Upper lobe of right lung (tissue), 1 donor: ENCODE results near the gene PCDHGA1. TPM values are rescaled to one million over a fixed set of nuclear protein-coding genes. Genes with fewer than 3 reads are reported as not detected.

ENCODE experiments used
- ATAC-seq: fragments of 200-7000 bp; cut with Tn5 transposase; one replicate; pipeline ENCODE4 v1.9.1; 2020; ENCODE audit warnings: mild to moderate bottlenecking, moderate library complexity
- DNase-seq: peaks from one replicate; pipeline ENCODE4 v3.0.0-alpha.2; 2020
- H3K27ac ChIP-seq: fragments of 200-600 bp; one replicate; pipeline ENCODE4 v1.8.0; 2022
- H3K27me3 ChIP-seq: fragments of 200-600 bp; one replicate; pipeline ENCODE4 v1.8.0; 2022; ENCODE audit warnings: mild to moderate bottlenecking
- H3K36me3 ChIP-seq: fragments of 200-600 bp; one replicate; pipeline ENCODE4 v1.8.0; 2022
- H3K4me1 ChIP-seq: fragments of 200-600 bp; one replicate; pipeline ENCODE4 v1.8.0; 2022
- H3K4me3 ChIP-seq: fragments of 200-600 bp; one replicate; pipeline ENCODE4 v1.8.0; 2022; ENCODE audit warnings: mild to moderate bottlenecking
- H3K9me3 ChIP-seq: fragments of 200-600 bp; one replicate; pipeline ENCODE4 v1.8.0; 2022
- intact Hi-C: fragments of 100-400 bp; cut with DNase I; formaldehyde crosslinking; loops from one replicate; pipeline ENCODE4 v1.11.0; 2022
- total RNA-seq: library from RNA; stranded (reverse); fragmentation: NEBNext Ultra II Directional; extraction: Animal tissue kit (Norgen Biotek cat#: 25700); gene quantifications from one replicate; pipeline ENCODE4 v1.2.1, GENCODE V29; 2021
- TF ChIP-seq, protein P1 (sequence below): fragments of 200-600 bp; IDR thresholded peaks from one replicate; pipeline ENCODE4 v1.8.0; 2022; ENCODE audit warnings: antibody characterized with exemption
- donor health status: DM: no; HTN: yes; CAD: no; lungs with severe emphysema.

The PCDHGA1 gene
- total RNA-seq, 1 donor from 2014 or later: 0.46 TPM

DNA sequence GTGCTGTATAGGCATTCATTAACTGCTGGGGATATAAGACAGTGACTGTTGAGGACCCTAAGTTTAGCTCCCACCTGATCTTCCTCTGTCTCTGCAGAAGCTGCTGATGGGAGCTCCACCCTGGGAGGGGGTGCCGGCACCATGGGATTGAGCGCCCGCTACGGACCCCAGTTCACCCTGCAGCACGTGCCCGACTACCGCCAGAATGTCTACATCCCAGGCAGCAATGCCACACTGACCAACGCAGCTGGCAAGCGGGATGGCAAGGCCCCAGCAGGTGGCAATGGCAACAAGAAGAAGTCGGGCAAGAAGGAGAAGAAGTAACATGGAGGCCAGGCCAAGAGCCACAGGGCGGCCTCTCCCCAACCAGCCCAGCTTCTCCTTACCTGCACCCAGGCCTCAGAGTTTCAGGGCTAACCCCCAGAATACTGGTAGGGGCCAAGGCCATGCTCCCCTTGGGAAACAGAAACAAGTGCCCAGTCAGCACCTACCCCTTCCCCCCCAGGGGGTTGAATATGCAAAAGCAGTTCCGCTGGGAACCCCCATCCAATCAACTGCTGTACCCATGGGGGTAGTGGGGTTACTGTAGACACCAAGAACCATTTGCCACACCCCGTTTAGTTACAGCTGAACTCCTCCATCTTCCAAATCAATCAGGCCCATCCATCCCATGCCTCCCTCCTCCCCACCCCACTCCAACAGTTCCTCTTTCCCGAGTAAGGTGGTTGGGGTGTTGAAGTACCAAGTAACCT lies 180.7 kb downstream of the PCDHGA1 start:
- no peak overlapping the region for H3K4me3 ChIP-seq
- peaks cover 19% of the 10 kb centered on the region for H3K36me3 ChIP-seq
- peaks cover 43% of the 10 kb centered on the region for H3K4me1 ChIP-seq

DNA sequence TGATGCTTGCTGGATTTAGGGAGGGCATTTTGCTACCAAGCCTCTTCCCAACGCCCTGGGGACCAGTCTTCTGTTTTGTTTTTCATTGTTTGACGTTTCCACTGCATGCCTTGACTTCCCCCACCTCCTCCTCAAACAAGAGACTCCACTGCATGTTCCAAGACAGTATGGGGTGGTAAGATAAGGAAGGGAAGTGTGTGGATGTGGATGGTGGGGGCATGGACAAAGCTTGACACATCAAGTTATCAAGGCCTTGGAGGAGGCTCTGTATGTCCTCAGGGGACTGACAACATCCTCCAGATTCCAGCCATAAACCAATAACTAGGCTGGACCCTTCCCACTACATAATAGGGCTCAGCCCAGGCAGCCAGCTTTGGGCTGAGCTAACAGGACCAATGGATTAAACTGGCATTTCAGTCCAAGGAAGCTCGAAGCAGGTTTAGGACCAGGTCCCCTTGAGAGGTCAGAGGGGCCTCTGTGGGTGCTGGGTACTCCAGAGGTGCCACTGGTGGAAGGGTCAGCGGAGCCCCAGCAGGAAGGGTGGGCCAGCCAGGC lies 181.5 kb downstream of the PCDHGA1 start:
- intact Hi-C loops: no loop called here
- no peak overlapping the region for H3K4me3 ChIP-seq
- peaks cover 43% of the 10 kb centered on the region for H3K4me1 ChIP-seq
- DNase-seq: no peak
- no peaks in the 10 kb centered on the region for H3K9me3 ChIP-seq
- TF ChIP-seq, protein P1, sequence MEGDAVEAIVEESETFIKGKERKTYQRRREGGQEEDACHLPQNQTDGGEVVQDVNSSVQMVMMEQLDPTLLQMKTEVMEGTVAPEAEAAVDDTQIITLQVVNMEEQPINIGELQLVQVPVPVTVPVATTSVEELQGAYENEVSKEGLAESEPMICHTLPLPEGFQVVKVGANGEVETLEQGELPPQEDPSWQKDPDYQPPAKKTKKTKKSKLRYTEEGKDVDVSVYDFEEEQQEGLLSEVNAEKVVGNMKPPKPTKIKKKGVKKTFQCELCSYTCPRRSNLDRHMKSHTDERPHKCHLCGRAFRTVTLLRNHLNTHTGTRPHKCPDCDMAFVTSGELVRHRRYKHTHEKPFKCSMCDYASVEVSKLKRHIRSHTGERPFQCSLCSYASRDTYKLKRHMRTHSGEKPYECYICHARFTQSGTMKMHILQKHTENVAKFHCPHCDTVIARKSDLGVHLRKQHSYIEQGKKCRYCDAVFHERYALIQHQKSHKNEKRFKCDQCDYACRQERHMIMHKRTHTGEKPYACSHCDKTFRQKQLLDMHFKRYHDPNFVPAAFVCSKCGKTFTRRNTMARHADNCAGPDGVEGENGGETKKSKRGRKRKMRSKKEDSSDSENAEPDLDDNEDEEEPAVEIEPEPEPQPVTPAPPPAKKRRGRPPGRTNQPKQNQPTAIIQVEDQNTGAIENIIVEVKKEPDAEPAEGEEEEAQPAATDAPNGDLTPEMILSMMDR: no peak
- H3K36me3 ChIP-seq: peaks cover 23% of the 10 kb centered on the region
- peak overlapping the region; percentile 76 for H3K27ac ChIP-seq
- no peak for ATAC-seq
- no peaks in the 10 kb centered on the region for H3K27me3 ChIP-seq

More for the DNA sequence above, 180.7 kb downstream of the PCDHGA1 start:
- no peak for DNase-seq
- no peaks in the 10 kb centered on the region for H3K9me3 ChIP-seq
- H3K27ac ChIP-seq: no peak overlapping the region
- intact Hi-C loops: no loop called here
- no peaks in the 10 kb centered on the region for H3K27me3 ChIP-seq
- no peak for ATAC-seq
- TF ChIP-seq, protein P1: no peak

GRCh38 chr5:141512390-141512910 lies 182.1 kb downstream of the PCDHGA1 start:
- peak; percentile 73 for ATAC-seq
- Histone ChIP-seq H3K36me3 (peaks cover 26% of the 10 kb centered on the region), H3K9me3 (no peaks in the 10 kb centered on the region), H3K4me1 (peaks cover 43% of the 10 kb centered on the region), H3K4me3 (peak overlapping the region; percentile 56), H3K27me3 (no peaks in the 10 kb centered on the region), H3K27ac (peak overlapping the region; percentile 76)
- intact Hi-C loops: no loop called here
- TF ChIP-seq, protein P1: peak; percentile 85
- peak; percentile 91 for DNase-seq

DNA sequence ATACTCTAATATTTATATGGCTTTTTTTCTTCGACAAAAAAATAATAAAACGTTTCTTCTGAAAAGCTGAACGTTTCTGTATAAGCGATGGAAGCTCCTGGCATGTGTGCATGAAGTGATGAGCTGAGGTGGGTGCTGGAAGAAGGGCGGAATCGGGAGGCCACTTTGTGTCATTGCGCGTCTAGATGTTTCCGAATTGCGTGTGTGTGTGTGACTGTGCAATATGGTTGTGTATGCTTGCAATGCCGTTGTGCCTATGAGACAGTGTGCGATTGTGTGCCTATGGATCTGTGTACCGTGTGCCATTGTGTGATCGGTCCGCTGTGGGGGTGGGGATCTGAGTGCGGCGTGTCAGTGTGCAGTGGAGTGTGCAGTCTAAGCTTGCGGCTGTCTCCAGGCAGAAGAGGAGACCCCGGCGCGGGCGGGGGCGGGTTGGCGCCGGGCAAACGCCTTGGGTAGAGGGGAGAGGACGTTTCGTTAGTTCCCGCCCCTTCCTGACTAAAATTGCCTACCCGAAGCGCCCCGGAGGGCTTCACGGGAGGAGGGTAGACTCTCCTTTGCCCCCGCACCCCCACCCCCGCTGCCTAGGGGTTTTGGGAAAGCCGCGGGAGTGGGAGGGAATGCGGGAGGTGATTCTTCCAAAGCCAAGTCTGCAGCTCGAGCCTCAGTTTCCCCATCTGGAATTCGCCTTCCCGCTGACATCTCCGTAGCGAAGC lies 182.8 kb downstream of the PCDHGA1 start:
- Histone ChIP-seq H3K4me3 (peak overlapping the region; percentile 56), H3K9me3 (no peaks in the 10 kb centered on the region), H3K27me3 (no peaks in the 10 kb centered on the region), H3K4me1 (peaks cover 42% of the 10 kb centered on the region), H3K27ac (peak overlapping the region; percentile 76), H3K36me3 (peaks cover 30% of the 10 kb centered on the region)
- DNase-seq: no peak
- intact Hi-C loops: no loop called here
- peak; percentile 21 for ATAC-seq
- TF ChIP-seq, protein P1: no peak

DNA sequence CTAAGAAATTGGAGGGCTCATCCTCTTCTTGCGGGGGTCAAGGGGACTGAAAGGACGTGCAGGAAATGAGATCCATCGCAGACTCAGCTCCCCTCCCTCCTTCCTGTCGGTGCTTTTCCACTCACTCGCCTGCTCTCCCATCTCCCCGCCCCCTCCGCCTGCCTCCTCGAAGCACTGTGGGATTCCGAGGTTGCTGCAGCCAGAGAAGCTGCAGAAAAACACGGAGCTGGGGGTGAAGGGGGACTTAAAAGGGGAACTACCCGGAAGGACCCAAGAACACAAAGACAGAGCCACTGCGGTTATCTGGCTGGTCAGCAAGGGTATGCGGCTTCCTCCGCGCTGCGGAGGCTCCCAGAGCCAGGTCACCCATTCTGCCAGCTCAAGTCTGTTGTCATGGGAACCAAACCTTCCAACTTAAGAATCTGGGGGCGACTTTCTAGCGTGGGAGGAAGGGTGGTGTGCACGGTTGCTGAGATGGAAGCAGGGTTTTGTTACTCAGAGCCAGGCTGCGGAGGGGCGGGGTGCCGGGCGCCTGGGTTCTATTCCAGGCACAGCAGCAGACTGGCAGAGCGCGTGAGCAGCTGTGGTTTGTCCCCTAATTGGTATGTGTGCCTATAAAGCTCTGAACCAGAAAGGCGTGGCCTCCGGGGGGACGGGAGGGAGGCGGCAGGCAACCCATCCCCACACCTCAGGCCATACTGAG lies 183.5 kb downstream of the PCDHGA1 start:
- intact Hi-C loops: no loop called here
- peak overlapping the region; percentile 76 for H3K27ac ChIP-seq
- DNase-seq (peak; percentile 81), ATAC-seq (peak; percentile 54)
- TF ChIP-seq, protein P1: no peak
- H3K36me3 ChIP-seq: peaks cover 36% of the 10 kb centered on the region
- H3K9me3 ChIP-seq: no peaks in the 10 kb centered on the region
- no peaks in the 10 kb centered on the region for H3K27me3 ChIP-seq
- peaks cover 43% of the 10 kb centered on the region for H3K4me1 ChIP-seq
- peak overlapping the region; percentile 56 for H3K4me3 ChIP-seq
